ENCODE measurements around the gene CSKMT. TPM values are rescaled to one million over a fixed set of nuclear protein-coding genes. Genes with fewer than 3 reads are reported as not detected.
"Not testable (repeated sequence)": the region's sequence is repeated elsewhere in the genome, so short reads cannot be mapped to it uniquely, and the experiment has no call there.

Gene CSKMT, protein sequence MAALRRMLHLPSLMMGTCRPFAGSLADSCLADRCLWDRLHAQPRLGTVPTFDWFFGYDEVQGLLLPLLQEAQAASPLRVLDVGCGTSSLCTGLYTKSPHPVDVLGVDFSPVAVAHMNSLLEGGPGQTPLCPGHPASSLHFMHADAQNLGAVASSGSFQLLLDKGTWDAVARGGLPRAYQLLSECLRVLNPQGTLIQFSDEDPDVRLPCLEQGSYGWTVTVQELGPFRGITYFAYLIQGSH
- total RNA-seq: 10 to 100 TPM in 1 of 4 donors, 1 to 10 TPM in 3; 2.8 to 18.4 (median 7.0) TPM

DNA sequence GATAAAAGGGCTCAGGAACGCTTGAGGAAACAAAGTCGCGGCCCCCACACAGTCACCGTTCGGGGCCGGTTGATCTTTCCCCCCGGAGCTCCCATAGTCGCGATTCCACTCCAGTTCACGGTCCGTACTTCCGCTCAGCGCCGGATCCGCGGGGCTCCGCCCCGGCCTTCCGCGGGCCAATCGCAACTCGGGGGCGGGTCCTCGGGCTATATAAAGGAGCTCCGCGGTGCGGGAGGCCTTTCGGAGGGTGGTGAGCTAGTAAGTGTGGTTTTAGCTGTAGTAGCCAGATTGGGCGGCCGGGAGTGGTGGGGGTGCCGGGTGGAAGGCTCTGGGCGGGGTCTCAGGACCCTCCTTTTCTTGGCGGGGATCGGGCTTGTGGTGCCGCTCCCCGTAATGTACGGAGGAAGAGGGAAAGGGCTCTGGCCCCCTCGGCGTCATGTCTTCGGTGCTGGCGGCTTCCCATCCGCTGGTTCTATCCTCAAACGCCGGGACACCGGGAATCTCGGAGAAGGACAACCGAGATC lies at the start of gene CSKMT, which contains the start of gene C11orf98:
Gene CSKMT (plus strand): TSS at position 238 of the 524 bp plus-strand sequence. CDS start 568 bp downstream, outside the sequence.
Gene C11orf98 (minus strand): TSS at position 136 of the 524 bp plus-strand sequence. CDS start 41 bp downstream, at position 95.
- ATAC-seq (ENCODE audit: low FRiP score) (peak; percentile 95), DNase-seq (ENCODE audit: low spot score) (peak; percentile 87)
- TF ChIP-seq, protein P1, sequence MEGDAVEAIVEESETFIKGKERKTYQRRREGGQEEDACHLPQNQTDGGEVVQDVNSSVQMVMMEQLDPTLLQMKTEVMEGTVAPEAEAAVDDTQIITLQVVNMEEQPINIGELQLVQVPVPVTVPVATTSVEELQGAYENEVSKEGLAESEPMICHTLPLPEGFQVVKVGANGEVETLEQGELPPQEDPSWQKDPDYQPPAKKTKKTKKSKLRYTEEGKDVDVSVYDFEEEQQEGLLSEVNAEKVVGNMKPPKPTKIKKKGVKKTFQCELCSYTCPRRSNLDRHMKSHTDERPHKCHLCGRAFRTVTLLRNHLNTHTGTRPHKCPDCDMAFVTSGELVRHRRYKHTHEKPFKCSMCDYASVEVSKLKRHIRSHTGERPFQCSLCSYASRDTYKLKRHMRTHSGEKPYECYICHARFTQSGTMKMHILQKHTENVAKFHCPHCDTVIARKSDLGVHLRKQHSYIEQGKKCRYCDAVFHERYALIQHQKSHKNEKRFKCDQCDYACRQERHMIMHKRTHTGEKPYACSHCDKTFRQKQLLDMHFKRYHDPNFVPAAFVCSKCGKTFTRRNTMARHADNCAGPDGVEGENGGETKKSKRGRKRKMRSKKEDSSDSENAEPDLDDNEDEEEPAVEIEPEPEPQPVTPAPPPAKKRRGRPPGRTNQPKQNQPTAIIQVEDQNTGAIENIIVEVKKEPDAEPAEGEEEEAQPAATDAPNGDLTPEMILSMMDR (IDR thresholded peaks at IDR 0.05): no peak

DNA sequence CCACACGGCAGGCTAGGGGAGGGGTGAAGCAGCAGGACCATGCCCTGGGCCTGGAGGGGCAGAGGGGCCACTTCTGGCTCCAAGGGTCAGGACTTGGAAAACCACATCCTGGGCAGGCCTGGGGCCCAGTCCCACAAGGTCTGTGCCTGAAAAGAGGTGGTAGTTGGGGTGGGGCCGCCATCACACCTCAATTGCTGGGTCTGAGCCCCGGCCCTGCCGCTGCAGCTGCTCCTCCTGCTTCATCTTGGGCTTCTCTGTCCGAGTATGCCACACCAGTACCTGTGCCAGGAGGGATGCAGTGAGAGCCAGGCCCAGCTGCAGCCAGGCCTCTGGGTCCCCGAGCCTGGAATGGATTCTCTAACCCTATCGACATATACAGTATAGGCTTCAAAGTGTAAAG lies 49.6 kb upstream of the CSKMT start:
- no peak for ATAC-seq (ENCODE audit: low FRiP score)
- no peak for DNase-seq (ENCODE audit: low spot score)
- TF ChIP-seq, protein P1 (IDR thresholded peaks at IDR 0.05): no peak

DNA sequence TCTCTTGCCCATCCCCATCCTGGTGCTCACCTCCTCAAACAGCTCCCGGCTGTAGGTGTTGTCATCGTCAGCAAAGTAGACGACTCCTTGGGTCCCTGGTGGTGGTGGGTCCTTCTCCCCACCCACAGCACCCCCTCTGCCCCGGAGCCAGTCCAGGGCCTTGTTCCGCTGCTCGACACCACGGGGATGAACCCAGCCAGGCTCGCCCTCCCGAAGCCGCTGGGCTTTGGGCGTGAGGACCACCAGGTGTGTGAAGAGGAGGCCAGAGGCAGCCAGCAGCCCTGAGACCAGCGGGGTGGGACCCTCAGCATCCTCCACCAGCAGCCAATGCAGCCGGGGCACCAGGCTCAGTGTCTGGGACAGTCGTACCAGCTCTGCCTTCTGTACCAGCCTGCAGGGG lies 48.2 kb upstream of the CSKMT start:
- DNase-seq (ENCODE audit: low spot score); ATAC-seq (ENCODE audit: low FRiP score): not testable (repeated sequence)

DNA sequence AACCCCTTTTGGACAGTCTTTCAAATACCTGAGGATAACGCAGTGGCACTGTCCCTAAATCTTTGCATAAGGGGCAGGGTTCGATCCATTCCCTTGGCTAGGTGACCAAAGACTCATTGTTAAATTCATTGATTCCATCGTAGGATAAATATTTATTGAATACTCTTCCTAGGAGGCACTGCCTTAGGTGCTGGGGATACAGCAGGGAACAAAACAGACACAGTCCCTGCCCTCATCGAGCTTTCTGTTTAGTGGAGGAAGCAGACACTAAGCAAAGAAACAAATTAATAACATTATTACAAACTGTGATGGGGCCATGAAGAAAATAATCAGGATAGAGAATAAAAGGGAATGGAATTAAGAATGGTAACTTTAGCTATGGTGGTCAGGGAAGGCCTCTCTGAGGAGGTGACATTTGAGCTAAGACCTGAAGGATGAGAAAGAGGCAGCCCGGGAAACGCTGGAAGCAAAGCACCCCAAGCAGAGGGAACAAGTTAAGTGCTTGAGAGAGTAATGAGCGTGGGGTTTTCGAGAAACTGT lies 44.0 kb upstream of the CSKMT start:
- TF ChIP-seq, protein P1 (IDR thresholded peaks at IDR 0.05): no peak
- DNase-seq (ENCODE audit: low spot score): no peak
- no peak for ATAC-seq (ENCODE audit: low FRiP score)

DNA sequence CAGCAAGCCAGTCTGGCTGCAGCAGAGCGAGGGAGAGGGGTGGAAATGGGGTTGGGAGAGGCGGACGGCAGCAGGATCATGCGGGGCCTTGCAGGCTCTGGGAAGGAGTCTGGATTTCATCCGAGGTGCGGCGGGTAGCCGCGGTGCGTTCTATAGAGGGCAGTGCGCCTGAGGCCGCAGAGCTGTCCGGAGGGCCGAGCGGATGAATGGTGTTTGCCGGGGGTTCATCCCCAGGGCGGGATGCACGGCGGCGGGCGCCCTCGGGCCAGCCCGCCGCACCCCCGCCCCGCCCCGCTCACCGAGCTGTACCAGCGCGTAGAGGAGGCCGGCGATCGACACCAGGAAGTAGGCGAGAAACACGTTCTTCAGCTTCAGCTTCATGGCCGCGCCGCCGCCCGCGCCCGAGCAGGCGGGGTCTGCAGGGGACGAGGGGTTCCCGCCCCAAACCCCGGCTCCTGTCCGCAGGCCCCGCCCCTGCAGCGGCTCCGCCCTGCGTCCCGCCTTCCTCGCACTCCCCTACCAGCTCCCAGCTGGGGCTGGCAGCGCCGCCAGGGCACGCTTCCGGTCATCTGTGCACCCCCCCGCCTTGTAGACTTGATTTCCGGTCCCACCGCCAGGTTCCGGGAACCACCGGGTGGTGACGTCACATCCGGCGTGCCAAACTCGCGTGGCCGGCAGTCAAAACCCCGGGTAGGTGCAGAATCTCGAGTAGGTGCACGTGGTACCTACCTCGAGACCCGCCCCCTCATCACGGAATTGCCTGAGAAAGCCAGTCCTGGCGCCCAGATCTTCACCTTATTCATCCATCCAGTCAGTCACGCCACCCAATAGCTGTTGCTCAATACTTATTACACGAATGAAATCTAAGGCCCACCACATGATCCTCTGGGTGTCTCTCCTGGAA lies 43.3 kb upstream of the CSKMT start, which contains the start of gene B3GAT3:
Gene B3GAT3 (minus strand): TSS at position 420 of the 904 bp plus-strand sequence. CDS start 39 bp downstream, at position 381.
- TF ChIP-seq, protein P1 (IDR thresholded peaks at IDR 0.05): no peak
- peak; percentile 96 for DNase-seq (ENCODE audit: low spot score)
- peak; percentile 98 for ATAC-seq (ENCODE audit: low FRiP score)

DNA sequence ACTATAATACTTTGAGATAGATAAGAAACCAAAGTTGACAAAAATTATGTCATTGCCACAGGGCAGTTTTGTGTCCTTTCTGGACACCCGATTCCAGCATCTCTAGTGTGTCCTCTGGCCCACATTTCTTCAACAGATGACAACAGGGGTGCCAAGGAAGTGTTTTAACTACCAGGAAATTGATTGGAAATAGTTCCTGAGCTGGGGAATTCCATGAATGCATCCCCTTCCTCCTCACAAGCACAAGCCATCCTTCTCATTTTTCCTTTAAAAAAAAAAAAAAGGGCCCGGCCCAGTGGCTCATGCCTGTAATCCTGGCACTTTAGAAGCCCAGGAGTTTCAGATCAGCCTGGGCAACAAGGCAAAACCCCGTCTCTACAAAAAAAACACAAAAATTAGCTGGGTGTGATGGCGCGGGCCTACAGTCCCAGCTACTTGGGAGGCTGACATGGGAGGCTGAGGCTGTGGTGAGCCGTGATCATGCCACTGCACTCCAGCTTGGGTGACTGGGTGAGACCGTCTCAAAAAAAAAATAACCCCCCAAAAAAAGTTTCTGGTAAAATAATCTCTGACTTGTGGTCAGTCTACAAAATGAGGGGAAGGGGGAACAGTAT lies 42.5 kb upstream of the CSKMT start:
- DNase-seq (ENCODE audit: low spot score): no peak
- peak; percentile 0 for ATAC-seq (ENCODE audit: low FRiP score)
- TF ChIP-seq, protein P1 (IDR thresholded peaks at IDR 0.05): no peak

Measured in omental fat pad (tissue), 4 donors.